Measurements from ENCODE around the gene MRPL46.

Gene MRPL46

DNA sequence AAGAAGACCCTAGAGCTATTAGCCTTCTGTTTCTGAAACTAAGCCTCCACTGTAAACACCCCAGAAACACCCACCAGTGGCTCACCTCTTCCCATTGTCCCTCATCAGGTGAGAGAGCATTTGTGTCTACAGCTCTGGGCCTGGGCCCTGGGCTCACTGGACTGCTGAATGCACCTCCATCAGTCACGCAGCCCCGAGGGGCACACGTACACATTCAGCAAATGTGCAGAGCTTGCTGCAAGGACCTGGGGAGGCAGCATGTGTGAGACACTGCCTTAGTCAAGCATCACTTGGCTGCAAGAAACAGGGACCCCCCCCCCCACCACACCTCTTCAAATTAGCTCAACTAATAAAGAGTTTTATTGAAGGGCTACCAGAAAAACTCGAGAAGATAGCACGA, 29.0 kb downstream of the MRPL46 start:
- no peak for TF ChIP-seq GATA3 (IDR thresholded peaks at IDR 0.05; ENCODE audit: low read depth, low read length)
- no peak for TF ChIP-seq GATA2 (IDR thresholded peaks at IDR 0.05; ENCODE audit: low read depth, low read length)

DNA sequence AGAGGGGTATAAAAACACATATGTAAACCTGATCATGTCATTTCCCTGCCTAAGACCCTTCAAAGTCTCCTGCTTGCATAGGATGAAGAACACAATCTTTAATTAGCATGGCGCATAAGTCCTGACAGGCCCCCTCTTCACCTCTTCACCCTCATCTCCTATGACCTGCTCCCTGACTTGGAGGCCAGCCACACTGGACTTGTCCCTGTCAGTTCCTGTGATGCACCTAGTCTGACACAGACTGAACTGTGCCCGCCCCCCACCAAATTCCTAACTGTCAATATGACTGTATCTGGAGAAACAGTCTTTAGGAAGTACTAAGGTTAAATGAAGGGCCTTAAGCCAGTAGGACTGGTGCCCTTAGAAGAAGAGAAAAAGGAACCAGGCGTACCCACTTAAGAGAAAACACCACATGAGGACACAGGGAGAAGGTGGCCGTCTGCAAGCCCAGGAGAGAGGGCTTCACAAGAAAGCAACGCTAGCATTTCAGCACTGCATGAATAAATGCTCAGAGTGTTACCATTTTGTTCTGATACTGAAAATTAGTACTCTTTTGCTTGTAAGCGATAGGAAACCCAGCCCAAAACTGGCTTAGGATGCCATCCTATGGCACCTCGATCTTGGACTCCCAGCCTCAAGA, 34.0 kb downstream of the MRPL46 start:
- TF ChIP-seq GATA2 (IDR thresholded peaks at IDR 0.05; ENCODE audit: low read depth, low read length) (no peak), GATA3 (IDR thresholded peaks at IDR 0.05; ENCODE audit: low read depth, low read length) (no peak)

DNA sequence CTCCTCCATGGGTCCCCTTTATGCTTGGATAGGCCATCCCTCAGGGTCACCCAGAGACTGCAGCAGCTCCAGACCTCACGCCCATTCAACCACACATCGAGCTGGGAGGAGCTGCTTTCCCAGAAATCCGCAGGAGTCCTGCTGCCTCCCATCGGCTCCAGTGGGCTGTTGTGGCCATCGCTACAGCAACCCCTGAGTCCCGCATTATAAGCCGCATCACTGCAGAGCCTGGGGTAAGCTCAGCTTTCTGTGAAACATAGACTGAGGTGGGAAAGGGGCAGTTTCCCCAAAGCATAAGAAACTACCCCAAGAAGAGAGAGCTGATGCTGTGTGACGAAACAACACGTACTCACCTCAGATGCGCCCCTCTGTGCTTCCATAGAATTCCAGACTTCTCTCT, 35.7 kb downstream of the MRPL46 start:
- TF ChIP-seq GATA2 (IDR thresholded peaks at IDR 0.05; ENCODE audit: low read depth, low read length) (no peak), GATA3 (IDR thresholded peaks at IDR 0.05; ENCODE audit: low read depth, low read length) (no peak)

DNA sequence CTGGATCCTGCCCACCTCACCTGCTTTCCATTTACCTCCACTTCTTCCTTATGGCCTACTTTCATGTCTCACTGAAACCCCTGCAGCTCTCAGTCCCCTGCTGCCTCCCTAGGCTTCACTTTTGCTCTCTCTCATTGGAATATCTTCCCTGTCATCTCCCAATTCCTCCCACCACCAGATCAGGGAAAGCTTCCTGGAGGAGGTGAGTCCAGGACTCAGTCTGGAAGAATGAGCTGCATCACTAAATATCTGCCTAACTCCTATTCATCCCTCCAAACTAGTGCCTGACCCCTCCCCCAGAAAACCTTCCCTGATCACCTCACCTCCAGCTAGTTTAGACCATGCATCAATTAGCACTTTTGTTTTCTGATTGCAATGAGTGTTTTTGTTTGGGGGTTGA, 37.1 kb downstream of the MRPL46 start:
- TF ChIP-seq GATA3 (IDR thresholded peaks at IDR 0.05; ENCODE audit: low read depth, low read length), result no peak
- no peak for TF ChIP-seq GATA2 (IDR thresholded peaks at IDR 0.05; ENCODE audit: low read depth, low read length)

DNA sequence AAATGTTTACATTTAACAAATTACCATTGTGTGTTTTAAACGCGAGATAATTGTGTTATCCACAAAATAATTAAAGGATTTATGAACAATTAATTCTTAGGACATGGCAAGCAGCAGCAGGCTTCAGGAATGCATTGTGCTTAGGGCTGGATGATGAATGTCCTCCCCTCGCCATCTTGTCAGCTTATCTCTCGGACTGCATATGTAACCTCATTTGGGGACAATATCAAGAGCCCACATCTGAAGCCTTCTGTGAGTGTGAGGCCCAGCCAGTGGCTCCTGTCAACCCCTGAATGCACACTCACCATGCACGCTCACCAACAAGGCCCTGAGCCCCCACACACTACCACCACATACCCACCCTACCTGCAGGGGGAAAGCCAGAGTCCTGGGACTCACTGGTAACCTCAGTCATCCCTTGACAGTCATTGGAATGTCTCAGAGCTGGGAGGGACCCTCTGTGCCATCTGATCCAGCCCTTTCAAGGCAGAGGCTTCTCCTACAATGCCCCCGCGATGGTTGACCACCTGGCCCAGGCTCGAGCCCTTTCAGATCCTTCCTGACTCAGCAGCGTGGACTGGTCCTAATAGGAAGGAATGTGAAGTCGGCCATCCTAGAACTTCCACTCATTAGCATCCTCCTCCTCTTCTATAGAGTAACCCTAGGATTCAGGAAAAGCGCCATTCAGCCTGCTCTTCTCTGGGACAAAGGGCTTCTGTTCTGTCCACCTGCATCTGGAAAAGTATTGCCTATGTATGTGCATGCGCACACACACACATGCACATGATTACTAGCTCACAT, 38.2 kb downstream of the MRPL46 start:
- TF ChIP-seq GATA2 (IDR thresholded peaks at IDR 0.05; ENCODE audit: low read depth, low read length) (peak; percentile 99), GATA3 (IDR thresholded peaks at IDR 0.05; ENCODE audit: low read depth, low read length) (peak; percentile 96)

DNA sequence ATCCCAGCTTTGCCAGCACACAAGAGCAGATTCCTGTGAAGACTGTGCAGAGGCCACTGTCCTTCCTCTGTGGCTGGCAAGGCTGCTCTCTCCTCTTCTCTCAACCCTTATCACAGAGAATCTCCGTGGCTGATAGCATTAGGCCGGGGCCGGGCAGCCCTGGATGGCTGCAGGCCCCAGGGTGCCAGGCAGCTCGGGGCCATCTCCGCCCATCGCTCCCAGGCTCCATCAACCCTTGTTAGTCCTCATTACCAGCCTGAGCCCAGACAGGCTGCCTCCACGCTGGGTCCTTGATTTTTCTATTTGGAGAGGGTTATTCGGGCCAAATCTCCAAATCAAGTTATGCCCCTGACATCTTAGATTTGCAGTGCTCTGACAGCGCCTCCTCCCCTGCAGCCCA, 39.1 kb downstream of the MRPL46 start:
- peak; percentile 94 for TF ChIP-seq GATA2 (IDR thresholded peaks at IDR 0.05; ENCODE audit: low read depth, low read length)
- TF ChIP-seq GATA3 (IDR thresholded peaks at IDR 0.05; ENCODE audit: low read depth, low read length), result peak; percentile 76

DNA sequence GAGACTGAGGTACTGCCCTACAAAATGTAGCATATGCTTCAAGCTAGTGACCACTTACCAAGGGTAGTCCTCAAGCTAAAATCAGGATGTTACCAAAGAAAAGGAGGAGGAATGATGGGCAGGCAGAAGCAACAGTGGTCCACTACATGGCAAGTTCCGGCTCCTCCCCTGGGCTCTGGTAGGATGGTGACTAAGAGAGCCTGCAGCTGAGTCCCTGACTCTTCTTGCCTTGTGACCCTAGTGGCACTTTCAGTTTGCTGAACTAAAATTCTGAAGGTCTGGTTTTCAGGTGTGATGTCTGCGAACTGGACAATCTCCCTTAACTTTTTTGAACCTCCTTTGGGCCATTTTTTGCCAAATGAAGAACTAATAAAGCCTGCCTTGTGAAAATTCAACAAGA, 40.9 kb downstream of the MRPL46 start:
- TF ChIP-seq GATA3 (IDR thresholded peaks at IDR 0.05; ENCODE audit: low read depth, low read length) (no peak), GATA2 (IDR thresholded peaks at IDR 0.05; ENCODE audit: low read depth, low read length) (no peak)

DNA sequence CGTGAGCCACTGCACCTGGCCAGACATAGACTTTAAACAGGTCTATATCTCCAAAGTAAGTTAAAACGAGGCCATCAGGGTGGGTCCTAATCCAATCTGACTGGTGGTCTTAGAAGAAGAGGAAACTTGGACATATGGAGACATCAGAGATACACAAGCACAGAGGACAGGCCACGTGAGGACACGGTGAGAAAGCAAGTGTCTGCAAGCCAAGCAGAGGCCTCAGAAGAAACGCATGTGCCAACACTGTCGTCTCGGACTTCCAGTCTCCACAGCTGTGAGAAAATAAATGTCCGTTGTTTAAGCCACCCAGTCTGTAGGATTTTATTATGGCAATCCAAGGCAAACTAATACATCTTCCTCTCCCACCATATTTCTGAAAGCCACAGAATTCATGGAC, 43.9 kb downstream of the MRPL46 start:
- TF ChIP-seq GATA2 (IDR thresholded peaks at IDR 0.05; ENCODE audit: low read depth, low read length), result no peak
- no peak for TF ChIP-seq GATA3 (IDR thresholded peaks at IDR 0.05; ENCODE audit: low read depth, low read length)

DNA sequence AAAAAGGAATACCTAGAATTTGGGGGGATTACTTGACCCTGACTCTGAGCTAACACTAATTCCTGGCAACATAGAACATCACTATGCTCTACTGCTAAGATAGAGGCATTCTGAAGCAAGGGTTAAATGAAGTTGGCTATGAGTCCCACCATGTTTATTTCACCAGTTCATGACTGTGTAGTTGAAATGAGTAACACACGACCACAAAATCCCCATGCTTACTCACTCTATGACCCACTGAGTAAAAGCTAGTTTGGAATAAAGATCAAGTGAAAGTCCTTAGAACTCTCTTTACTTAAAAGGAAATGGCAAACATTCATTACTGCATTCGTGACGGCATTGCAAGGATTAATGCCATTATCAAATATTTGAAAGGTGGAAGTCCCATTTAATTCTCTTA, 47.4 kb downstream of the MRPL46 start:
- TF ChIP-seq GATA3 (IDR thresholded peaks at IDR 0.05; ENCODE audit: low read depth, low read length) (no peak), GATA2 (IDR thresholded peaks at IDR 0.05; ENCODE audit: low read depth, low read length) (no peak)

All from SH-SY5Y (cell line).